Fibroblast of lung (primary cell): ENCODE results near the gene ACOX1.

Source experiments
- CTCF ChIP-seq, 2 donors: IDR thresholded peaks in 1 of 2; conservative IDR thresholded peaks in 1 of 2; 1 replicate in 1 of 2; 2 replicates in 1 of 2; pipeline ENCODE4 v1.5.1; 2011 to 2012; ENCODE audit warnings: low read length in 2 of 2, control low read depth in 1 of 2, inconsistent platforms in 1 of 2, low read depth in 1 of 2, mild to moderate bottlenecking in 1 of 2
- EZH2 ChIP-seq: IDR thresholded peaks from 2 replicates; pipeline ENCODE4 v1.5.1; 2012; ENCODE audit warnings: low read length, control low read depth, mild to moderate bottlenecking; ENCODE audit errors: missing control alignments

- no peak for TF ChIP-seq CTCF (conservative IDR thresholded peaks at IDR 0.05 in 1 of 2, IDR thresholded peaks at IDR 0.05 in 1 of 2; ENCODE audit: low read depth in 1 of 2, low read length in 2 of 2)
- TF ChIP-seq EZH2, result no peak
Observed at GRCh38 chr17:75950855-75951554, 28.0 kb downstream of the ACOX1 start.
